Common myeloid progenitor, CD34-positive (primary cell): Measurements from ENCODE around the gene TMA7.

Source experiments
- CTCF ChIA-PET: fragments of 350-600 bp; sonication (Branson Sonifier 250); formaldehyde crosslinking; loops from one replicate; lab custom pipeline; 2021; ENCODE audit warnings: antibody characterized with exemption; lab: Charles Lee
- POLR2A ChIA-PET: fragments of 350-600 bp; sonication (Branson Sonifier 250); formaldehyde crosslinking; loops from one replicate; lab custom pipeline; 2021; ENCODE audit warnings: antibody characterized with exemption; lab: Charles Lee
- DNase-seq, 3 donors: peaks; one replicate each; pipeline versions ENCODE4 v3.0.0 to v3.0.0-alpha.2; 2013
- H3K27ac ChIP-seq, 2 experiments: 1 replicate in 1 of 2; 2 replicates in 1 of 2; pipeline ENCODE4 v1.7.0; 2013; ENCODE audit warnings: inconsistent platforms in 2 of 2, low read length in 2 of 2, mild to moderate bottlenecking in 2 of 2, low read depth in 1 of 2, moderate library complexity in 1 of 2; ENCODE audit not compliant: severe bottlenecking in 2 of 2, insufficient read depth in 1 of 2, poor library complexity in 1 of 2
- H3K27me3 ChIP-seq, 5 experiments: replicated peaks in 2 of 5; 1 replicate in 3 of 5; 2 replicates in 2 of 5; pipeline versions ENCODE4 v1.6.1 to v1.7.0; 2013; ENCODE audit warnings: low read length in 4 of 5, mild to moderate bottlenecking in 2 of 5, moderate library complexity in 2 of 5, inconsistent platforms in 1 of 5; ENCODE audit not compliant: insufficient read depth in 5 of 5, control insufficient read depth in 4 of 5
- H3K36me3 ChIP-seq, 4 experiments: 1 replicate in 2 of 4; 2 replicates in 2 of 4; pipeline versions ENCODE4 v1.6.1 to v1.7.0; 2013; ENCODE audit warnings: low read length in 3 of 4, control low read depth in 1 of 4, mild to moderate bottlenecking in 1 of 4; ENCODE audit not compliant: control insufficient read depth in 4 of 4, insufficient read depth in 4 of 4
- H3K4me1 ChIP-seq, 4 experiments: 1 replicate in 3 of 4; 2 replicates in 1 of 4; pipeline versions ENCODE4 v1.6.1 to v1.7.1; 2013; ENCODE audit warnings: low read length in 3 of 4, mild to moderate bottlenecking in 3 of 4, control low read depth in 1 of 4, inconsistent platforms in 1 of 4, moderate library complexity in 1 of 4; ENCODE audit not compliant: control insufficient read depth in 4 of 4, insufficient read depth in 4 of 4; ENCODE audit errors: control extremely low read depth in 1 of 4
- H3K4me3 ChIP-seq, 7 experiments: 1 replicate in 4 of 7; 2 replicates in 3 of 7; pipeline versions ENCODE4 v1.5.1 to v1.7.0; 2013; ENCODE audit warnings: mild to moderate bottlenecking in 7 of 7, low read length in 6 of 7, moderate library complexity in 6 of 7, inconsistent platforms in 2 of 7, low read depth in 2 of 7, control low read depth in 1 of 7; ENCODE audit not compliant: insufficient read depth in 4 of 7, control insufficient read depth in 1 of 7; ENCODE audit errors: extremely low read depth in 1 of 7
- H3K9me3 ChIP-seq, 5 experiments: 1 replicate in 4 of 5; 2 replicates in 1 of 5; pipeline versions ENCODE4 v1.6.1 to v1.7.1; 2013; ENCODE audit warnings: low read length in 4 of 5, mild to moderate bottlenecking in 2 of 5, inconsistent platforms in 1 of 5, low read depth in 1 of 5, moderate library complexity in 1 of 5; ENCODE audit not compliant: control insufficient read depth in 4 of 5, insufficient read depth in 2 of 5; ENCODE audit errors: control extremely low read depth in 1 of 5
- WGBS: methylation state at CpG from one replicate; pipeline ENCODE4 v1.1.5; 2013; ENCODE audit not compliant: insufficient coverage; 5-methylcytosine and 5-hydroxymethylcytosine counted together

TMA7 gene

GRCh38 chr3:48445277-48445882, 5.3 kb downstream of the TMA7 start:
- WGBS: 96% methylated on average over 4 of the region's 6 CpGs
- H3K4me3 ChIP-seq: peak overlapping the region in 5 of 7 experiments; percentile 84 to 96 (median 92)
- DNase-seq: no peak
- H3K36me3 ChIP-seq: peaks cover 4 to 26% (median 14%) of the 10 kb centered on the region in 4 experiments
- POLR2A ChIA-PET: interaction anchor here (0.5 to 0.7 kb wide), 3 partner anchors 31 to 1892 kb away, joined by 3 to 4 read pairs (median 3); no protein-coding TSS in a partner anchor
- CTCF ChIA-PET: interaction anchor here (0.6 to 2.7 kb wide), 8 partner anchors 9 to 213 kb away, joined by 3 to 12 read pairs (median 4); no protein-coding TSS in a partner anchor
- H3K4me1 ChIP-seq: peaks cover 19 to 40% (median 30%) of the 10 kb centered on the region in 4 experiments
- H3K27me3 ChIP-seq: no peaks in the 10 kb centered on the region
- H3K27ac ChIP-seq: no peak overlapping the region
- H3K9me3 ChIP-seq: no peaks in the 10 kb centered on the region

DNA sequence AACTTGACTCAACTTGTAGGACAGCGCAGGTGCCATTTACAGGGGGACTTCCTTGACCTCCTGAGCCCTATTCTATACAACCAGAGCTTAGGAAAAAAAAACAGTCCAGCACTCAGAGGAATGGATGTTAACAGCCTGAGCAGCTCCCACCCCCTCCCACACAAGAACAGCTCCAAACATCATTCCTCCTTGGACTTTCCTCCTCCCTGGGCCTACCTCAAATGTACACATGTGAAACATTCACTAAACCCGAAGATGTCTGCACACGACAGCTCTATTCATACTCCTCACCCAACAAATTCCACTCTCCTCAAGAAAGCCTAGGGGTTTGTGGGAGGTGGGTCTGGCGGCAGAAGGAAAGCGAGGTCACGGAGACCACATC, 6.0 kb downstream of the TMA7 start:
- H3K27ac ChIP-seq: peak overlapping the region in 1 of 2 experiments; percentile 80
- H3K9me3 ChIP-seq: no peaks in the 10 kb centered on the region
- DNase-seq: no peak
- POLR2A ChIA-PET: interaction anchor here (0.5 to 1.2 kb wide), 4 partner anchors 10 to 118 kb away, joined by 3 to 5 read pairs (median 4); no protein-coding TSS in a partner anchor
- H3K36me3 ChIP-seq: peaks cover 4 to 27% (median 16%) of the 10 kb centered on the region in 4 experiments
- H3K27me3 ChIP-seq: no peaks in the 10 kb centered on the region
- peak overlapping the region; percentile 80 to 96 (median 92) for H3K4me3 ChIP-seq
- H3K4me1 ChIP-seq: peaks cover 19 to 34% (median 27%) of the 10 kb centered on the region in 4 experiments
- CTCF ChIA-PET: interaction anchor here (0.7 to 2.7 kb wide), 7 partner anchors 10 to 103 kb away, joined by 3 to 12 read pairs (median 5); no protein-coding TSS in a partner anchor
- WGBS: 23% methylated on average over 4 of the region's 6 CpGs

DNA sequence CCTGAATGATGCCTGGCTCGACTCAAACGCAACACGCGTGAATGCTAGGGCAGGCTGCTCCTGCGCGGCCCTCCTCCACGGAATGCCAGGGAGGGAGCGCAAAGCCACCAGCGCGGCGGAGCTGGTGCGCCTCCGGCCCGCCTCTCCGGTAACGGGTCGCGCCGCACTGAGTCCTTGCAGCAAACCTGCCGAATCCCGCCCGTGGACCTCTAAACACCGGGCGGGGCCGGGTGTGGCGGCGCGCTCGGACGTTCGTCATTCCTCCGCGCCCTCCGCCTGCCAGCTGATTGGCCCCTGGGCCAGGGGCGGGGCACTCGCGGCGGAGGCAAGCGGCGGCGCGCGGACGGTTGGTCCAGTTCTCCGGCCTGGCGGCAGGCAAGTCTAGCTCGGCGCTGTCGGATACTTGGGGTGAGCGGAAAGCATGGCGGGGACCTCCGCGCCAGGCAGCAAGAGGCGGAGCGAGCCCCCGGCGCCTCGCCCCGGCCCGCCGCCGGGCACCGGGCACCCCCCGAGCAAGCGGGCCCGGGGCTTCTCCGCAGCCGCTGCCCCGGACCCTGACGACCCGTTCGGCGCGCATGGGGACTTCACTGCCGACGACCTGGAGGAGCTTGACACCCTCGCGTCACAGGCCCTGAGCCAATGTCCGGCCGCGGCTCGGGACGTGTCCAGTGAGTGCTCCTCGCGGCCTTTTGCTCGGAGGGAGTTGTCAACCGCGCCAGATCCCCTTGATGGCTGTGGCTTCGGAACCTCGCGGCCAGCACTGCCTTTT, 6.6 kb downstream of the TMA7 start, which contains the start of gene ATRIP:
ATRIP (plus strand) TSS at position 313 of the 769 bp plus-strand sequence; CDS start at position 422, 109 bp downstream.
- ChIA-PET CTCF (interaction anchor here (0.7 to 2.8 kb wide), 7 partner anchors 10 to 60 kb away, joined by 3 to 9 read pairs (median 4); no protein-coding TSS in a partner anchor), POLR2A (interaction anchor here (0.6 to 1.5 kb wide), 4 partner anchors 11 to 19 kb away, joined by 3 to 5 read pairs (median 4); a partner anchor contains a TSS)
- under 1% methylated on average over 73 of the region's 91 CpGs for WGBS

DNA sequence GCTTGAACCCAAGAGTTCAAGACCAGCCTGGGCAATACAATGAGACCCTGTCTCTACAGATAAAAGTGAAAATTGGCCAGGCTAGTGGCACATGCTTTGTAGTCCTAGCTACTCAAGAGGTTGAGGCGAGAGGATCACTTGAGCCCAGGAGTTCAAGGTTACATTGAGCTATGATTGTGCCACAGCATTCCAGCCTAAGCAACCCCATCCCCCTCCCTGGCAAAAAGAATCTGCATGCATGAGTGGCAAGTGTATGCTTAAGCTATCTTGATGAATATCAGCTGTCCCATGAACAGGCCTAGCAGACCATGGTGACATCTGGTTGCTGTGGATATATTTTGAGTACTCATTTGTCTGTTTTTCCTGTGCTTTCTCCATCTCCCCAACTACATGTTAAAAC, 11.2 kb downstream of the TMA7 start:
- DNase-seq: no peak
- H3K36me3 ChIP-seq: peaks cover 14 to 47% (median 31%) of the 10 kb centered on the region in 4 experiments
- CTCF ChIA-PET: interaction anchor here (0.7 to 2.4 kb wide), 4 partner anchors 8 to 21 kb away, joined by 3 to 8 read pairs (median 4); partner anchors contain the start of genes CCDC51 and TMA7
- H3K9me3 ChIP-seq: no peaks in the 10 kb centered on the region
- POLR2A ChIA-PET: no interaction called here
- H3K27me3 ChIP-seq: no peaks in the 10 kb centered on the region
- WGBS: 100% methylated on average over 1 of the region's 1 CpG
- H3K4me3 ChIP-seq: no peak overlapping the region
- peaks cover 6 to 14% (median 11%) of the 10 kb centered on the region in 4 experiments for H3K4me1 ChIP-seq
- H3K27ac ChIP-seq: no peak overlapping the region

More for the DNA sequence above, 6.6 kb downstream of the TMA7 start, which contains the start of gene ATRIP:
- DNase-seq: peak; percentile 85 to 89 (median 89)
- peak within 1 kb of the TSS; percentile 80 to 96 (median 92) for H3K4me3 ChIP-seq
- H3K27ac ChIP-seq: peak within 1 kb of the TSS in 1 of 2 experiments; percentile 80
- no peaks in the 10 kb centered on the region for H3K27me3 ChIP-seq
- peaks cover 13 to 28% (median 22%) of the 10 kb centered on the region in 4 experiments for H3K4me1 ChIP-seq
- H3K9me3 ChIP-seq: no peaks in the 10 kb centered on the region
- peaks cover 8 to 27% (median 18%) of the 10 kb centered on the region in 4 experiments for H3K36me3 ChIP-seq

GRCh38 chr3:48456456-48456855, 16.4 kb downstream of the TMA7 start:
- Histone ChIP-seq H3K36me3 (peaks cover 27 to 85% (median 59%) of the 10 kb centered on the region in 4 experiments), H3K9me3 (no peaks in the 10 kb centered on the region), H3K27me3 (no peaks in the 10 kb centered on the region), H3K27ac (no peak overlapping the region), H3K4me1 (no peaks in the 10 kb centered on the region), H3K4me3 (no peak overlapping the region)
- WGBS: 100% methylated on average over 1 of the region's 1 CpG
- CTCF ChIA-PET: interaction anchor here (1.8 to 2.8 kb wide), 3 partner anchors 9 to 21 kb away, joined by 4 to 12 read pairs (median 9); partner anchors contain the start of gene ATRIP
- no peak for DNase-seq
- POLR2A ChIA-PET: interaction anchor here (0.6 to 0.7 kb wide), 2 partner anchors 84 to 316 kb away, joined by 4 to 9 read pairs; no protein-coding TSS in a partner anchor

DNA sequence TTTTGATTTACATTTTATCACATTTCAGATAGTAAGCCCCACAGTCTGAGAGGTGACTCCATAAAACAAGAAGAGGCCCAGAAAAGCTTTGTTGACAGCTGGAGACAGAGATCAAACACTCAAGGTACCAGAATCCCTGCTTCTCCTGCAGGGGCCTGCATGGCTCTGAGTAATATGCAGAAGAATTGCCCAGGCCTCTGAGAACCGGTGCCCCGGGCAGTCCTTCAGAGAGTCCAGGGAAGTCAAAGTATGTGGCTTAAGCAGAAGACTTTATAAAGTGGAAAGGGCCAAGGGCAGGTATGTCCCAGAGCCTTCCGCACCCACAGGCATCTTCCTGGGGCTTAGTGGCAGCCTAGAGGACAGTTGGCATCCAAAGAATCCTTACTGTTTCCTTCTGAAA, 19.3 kb downstream of the TMA7 start:
- no peaks in the 10 kb centered on the region for H3K27me3 ChIP-seq
- H3K4me3 ChIP-seq: no peak overlapping the region
- no peaks in the 10 kb centered on the region for H3K9me3 ChIP-seq
- H3K27ac ChIP-seq: no peak overlapping the region
- no peaks in the 10 kb centered on the region for H3K4me1 ChIP-seq
- no peak for DNase-seq
- CTCF ChIA-PET: interaction anchor here (1.3 to 2.2 kb wide), 4 partner anchors 9 to 26 kb away, joined by 3 to 9 read pairs (median 4); no protein-coding TSS in a partner anchor
- POLR2A ChIA-PET: interaction anchor here (0.6 kb wide), 1 partner anchor 9 kb away, joined by 5 read pairs; no protein-coding TSS in a partner anchor
- peaks cover 23 to 72% (median 46%) of the 10 kb centered on the region in 4 experiments for H3K36me3 ChIP-seq
- 98% methylated on average over 3 of the region's 3 CpGs for WGBS
